Panc1 (cell line): ENCODE measurements around the gene ZBTB40. TPM values are rescaled to one million over a fixed set of nuclear protein-coding genes. Genes with fewer than 3 reads are reported as not detected.

Experiments
- ATAC-seq: fragments of 200-7000 bp; cut with Tn5 transposase; 2 replicates; pipeline ENCODE4 v1.9.1; 2020; ENCODE audit warnings: mild to moderate bottlenecking, moderate library complexity
- BruUV-seq: library from RNA; stranded (reverse); fragments of 400-500 nt; replicated peaks from 2 replicates; lab custom pipeline; 2021; lab: Mats Ljungman, UMichigan
- CTCF ChIA-PET: fragments of 300-600 bp; sonication (Branson Sonifier 250); formaldehyde crosslinking; loops from one replicate; lab custom pipeline; 2022; ENCODE audit warnings: antibody characterized with exemption; lab: Charles Lee
- POLR2A ChIA-PET: fragments of 300-600 bp; sonication (Branson Sonifier 250); formaldehyde crosslinking; loops from one replicate; lab custom pipeline; 2022; ENCODE audit warnings: antibody characterized with exemption; lab: Charles Lee
- DNase-seq: peaks from one replicate; pipeline ENCODE4 v3.0.0-alpha.2; 2010; ENCODE audit warnings: low read depth, low spot score
- H3K27ac ChIP-seq: 2 replicates; pipeline ENCODE4 v1.5.1; 2011; ENCODE audit warnings: mild to moderate bottlenecking, low read length, inconsistent platforms
- H3K27me3 ChIP-seq: fragments of 200-500 bp; sonication (Bioruptor generic); 2 replicates; pipeline ENCODE4 v1.6.0; 2014; ENCODE audit warnings: low read length, inconsistent platforms; ENCODE audit not compliant: control insufficient read depth, insufficient read depth
- H3K36me3 ChIP-seq: fragments of 200-500 bp; sonication (Bioruptor generic); 2 replicates; pipeline ENCODE4 v1.5.1; 2014; ENCODE audit warnings: inconsistent platforms, mild to moderate bottlenecking, low read length, moderate library complexity; ENCODE audit not compliant: control insufficient read depth, insufficient read depth
- H3K4me1 ChIP-seq: 2 replicates; pipeline ENCODE4 v1.5.1; 2011; ENCODE audit warnings: inconsistent platforms, mild to moderate bottlenecking, low read length, moderate library complexity; ENCODE audit not compliant: control insufficient read depth, insufficient read depth
- H3K4me3 ChIP-seq, 2 experiments: 2 replicates each; pipeline ENCODE4 v1.5.1; 2011 to 2012; ENCODE audit warnings: low read depth in 2 of 2, low read length in 2 of 2, mild to moderate bottlenecking in 2 of 2, inconsistent platforms in 1 of 2, moderate library complexity in 1 of 2
- H3K9me3 ChIP-seq: fragments of 200-500 bp; sonication (Bioruptor generic); 2 replicates; pipeline ENCODE4 v1.5.1; 2014; ENCODE audit warnings: low read depth, mild to moderate bottlenecking, inconsistent platforms, low read length, moderate library complexity; ENCODE audit not compliant: control insufficient read depth, insufficient read depth
- CTCF ChIP-seq: fragments of 450-650 bp; IDR thresholded peaks from 2 replicates; pipeline ENCODE4 v1.5.1; 2017; ENCODE audit warnings: mild to moderate bottlenecking
- POLR2AphosphoS5 ChIP-seq: IDR thresholded peaks from 2 replicates; pipeline ENCODE4 v1.6.1; 2012; ENCODE audit warnings: mild to moderate bottlenecking, low read depth, low read length, moderate library complexity
- REST ChIP-seq, 2 experiments: IDR thresholded peaks; 2 replicates each; pipeline ENCODE4 v1.6.1; 2011 to 2012; ENCODE audit warnings: low read depth in 2 of 2, control low read depth in 1 of 2, low read length in 1 of 2, mild to moderate bottlenecking in 1 of 2, moderate library complexity in 1 of 2; ENCODE audit not compliant: insufficient read depth in 1 of 2
- SIN3A ChIP-seq: IDR thresholded peaks from 2 replicates; pipeline ENCODE4 v1.6.1; 2012; ENCODE audit warnings: low read depth, mild to moderate bottlenecking, low read length, moderate library complexity, borderline replicate concordance; ENCODE audit not compliant: insufficient read depth
- TCF7L2 ChIP-seq: IDR thresholded peaks from 2 replicates; pipeline ENCODE4 v1.6.1; 2011; ENCODE audit warnings: mild to moderate bottlenecking, low read depth, low read length, inconsistent platforms
- in situ Hi-C: cut with HindIII; loops from 2 replicates; pipeline ENCODE4 v1.10.0; 2016; ENCODE audit warnings: low sequenced_read_pairs, low pct_unique_long_range_greater_than_20kb
- intact Hi-C: fragments of 100-400 bp; cut with micrococcal nuclease; formaldehyde crosslinking; loops from one replicate; pipeline ENCODE4 v1.10.0; 2022; ENCODE audit not compliant: unreplicated experiment
- total RNA-seq: library from RNA; stranded (reverse); gene quantifications from one replicate; pipeline ENCODE4 v1.2.1, GENCODE V29; 2021; ENCODE audit not compliant: unreplicated experiment

The ZBTB40 gene
- total RNA-seq, 1 experiment from 2014 or later: 24.3 TPM

- ATAC-seq (no peak), DNase-seq (no peak)
- TF ChIP-seq POLR2AphosphoS5 (no peak), CTCF (no peak), REST (IDR thresholded peaks at IDR 0.05; ENCODE audit: insufficient read depth in 1 of 2, low read depth in 2 of 2, low read length in 1 of 2) (no peak), SIN3A (no peak)
- no peak overlapping the region for H3K27ac ChIP-seq
- H3K9me3 ChIP-seq: no peaks in the 10 kb centered on the region
- no peaks in the 10 kb centered on the region for H3K36me3 ChIP-seq
- ChIA-PET POLR2A (no interaction called here), CTCF (interaction anchor here (0.6 kb wide), 1 partner anchor 21 kb away, joined by 7 read pairs; no protein-coding TSS in a partner anchor)
- intact Hi-C loops: no loop called here
- BruUV-seq: no TSS peak
- no peaks in the 10 kb centered on the region for H3K4me1 ChIP-seq
- in situ Hi-C loops: no loop called here
- no peak overlapping the region for H3K4me3 ChIP-seq
- peaks cover 3% of the 10 kb centered on the region; the same call in 1 of the 2 replicates for H3K27me3 ChIP-seq
Observed at GRCh38 chr1:22551591-22551990, 99.9 kb downstream of the ZBTB40 start.

- DNase-seq (no peak), ATAC-seq (no peak)
- TF ChIP-seq TCF7L2 (no peak), CTCF (no peak), POLR2AphosphoS5 (no peak)
- intact Hi-C loops (no loop called here), in situ Hi-C loops (no loop called here)
- ChIA-PET POLR2A (no interaction called here), CTCF (interaction anchor here (0.6 kb wide), 1 partner anchor 21 kb away, joined by 7 read pairs; no protein-coding TSS in a partner anchor)
- no peaks in the 10 kb centered on the region for H3K9me3 ChIP-seq
- no peaks in the 10 kb centered on the region for H3K36me3 ChIP-seq
- H3K4me3 ChIP-seq: no peak overlapping the region
- no TSS peak for BruUV-seq
- peaks cover 2% of the 10 kb centered on the region; the same call in 1 of the 2 replicates for H3K27me3 ChIP-seq
- H3K27ac ChIP-seq: no peak overlapping the region
- no peaks in the 10 kb centered on the region for H3K4me1 ChIP-seq
Observed at GRCh38 chr1:22552021-22552420, 100.4 kb downstream of the ZBTB40 start.
